WERI-Rb-1 (cell line): ENCODE data around the gene TPP1.

Experiments
- DNase-seq: peaks from one replicate; pipeline ENCODE4 v3.0.0-alpha.2; 2020
- H3K27ac ChIP-seq: fragments of 250-450 bp; sonication (Bioruptor Pico); 2 replicates; pipeline ENCODE4 v1.5.1; 2020; ENCODE audit warnings: mild to moderate bottlenecking, moderate library complexity
- H3K27me3 ChIP-seq: fragments of 250-450 bp; sonication (Bioruptor Pico); 2 replicates; pipeline ENCODE4 v1.5.1; 2021; ENCODE audit warnings: mild to moderate bottlenecking, low read depth, moderate library complexity; ENCODE audit not compliant: insufficient read depth, severe bottlenecking
- H3K36me3 ChIP-seq: fragments of 250-450 bp; sonication (Bioruptor Pico); 2 replicates; pipeline ENCODE4 v1.5.1; 2020; ENCODE audit warnings: mild to moderate bottlenecking, moderate library complexity
- H3K4me3 ChIP-seq: 2 replicates; pipeline ENCODE4 v1.5.1; 2011; ENCODE audit warnings: low read depth, mild to moderate bottlenecking, control low read depth, low read length
- H3K9me3 ChIP-seq: fragments of 250-450 bp; sonication (Bioruptor Pico); 2 replicates; pipeline ENCODE4 v1.5.1; 2021; ENCODE audit warnings: mild to moderate bottlenecking, moderate library complexity; ENCODE audit not compliant: severe bottlenecking
- CTCF ChIP-seq: IDR thresholded peaks from 2 replicates; pipeline ENCODE4 v1.5.1; 2011; ENCODE audit warnings: low read depth, mild to moderate bottlenecking, control low read depth, inconsistent platforms, low read length

The TPP1 gene

GRCh38 chr11:6571434-6572008, 47.7 kb downstream of the TPP1 start:
- no peaks in the 10 kb centered on the region for H3K36me3 ChIP-seq
- TF ChIP-seq CTCF = no peak
- no peaks in the 10 kb centered on the region for H3K9me3 ChIP-seq
- no peak for DNase-seq
- H3K27ac ChIP-seq = no peak overlapping the region
- H3K27me3 ChIP-seq = no peaks in the 10 kb centered on the region
- no peak overlapping the region for H3K4me3 ChIP-seq

- no peak overlapping the region for H3K27ac ChIP-seq
- no peak for TF ChIP-seq CTCF
- no peak overlapping the region for H3K4me3 ChIP-seq
- no peaks in the 10 kb centered on the region for H3K9me3 ChIP-seq
- no peak for DNase-seq
- H3K36me3 ChIP-seq = no peaks in the 10 kb centered on the region
- no peaks in the 10 kb centered on the region for H3K27me3 ChIP-seq
Observed at GRCh38 chr11:6570691-6571427, 48.4 kb downstream of the TPP1 start.

- DNase-seq = no peak
- Histone ChIP-seq H3K36me3 (no peaks in the 10 kb centered on the region), H3K9me3 (no peaks in the 10 kb centered on the region), H3K27ac (no peak overlapping the region), H3K27me3 (no peaks in the 10 kb centered on the region), H3K4me3 (no peak overlapping the region)
- TF ChIP-seq CTCF = no peak
Observed at GRCh38 chr11:6569706-6570105, 49.5 kb downstream of the TPP1 start.

- 0 out of 2 replicates have a peak, but pooled peaks have one; percentile 8 for TF ChIP-seq CTCF
- Histone ChIP-seq H3K36me3 (no peaks in the 10 kb centered on the region), H3K4me3 (no peak overlapping the region), H3K9me3 (no peaks in the 10 kb centered on the region), H3K27me3 (no peaks in the 10 kb centered on the region), H3K27ac (no peak overlapping the region)
- DNase-seq = no peak
Observed at GRCh38 chr11:6568191-6568918, 50.9 kb downstream of the TPP1 start.

GRCh38 chr11:6567371-6567745, 51.9 kb downstream of the TPP1 start:
- no peak for TF ChIP-seq CTCF
- Histone ChIP-seq H3K9me3 (no peaks in the 10 kb centered on the region), H3K4me3 (no peak overlapping the region), H3K27ac (no peak overlapping the region), H3K27me3 (no peaks in the 10 kb centered on the region), H3K36me3 (no peaks in the 10 kb centered on the region)
- no peak for DNase-seq
